Testis (tissue), 2 donors: ENCODE measurements around the gene RAD9A.

Source experiments
- CTCF ChIP-seq, 3 experiments: fragments of 450-650 bp in 2 of 3; fragments of 200-600 bp in 1 of 3; sonication (generic) in 1 of 3; IDR thresholded peaks; one replicate each; pipeline ENCODE4 v1.5.1; 2016 to 2019; ENCODE audit warnings: antibody characterized with exemption in 3 of 3, mild to moderate bottlenecking in 2 of 3, moderate library complexity in 1 of 3
- POLR2A ChIP-seq: fragments of 450-650 bp; IDR thresholded peaks from one replicate; pipeline ENCODE4 v1.6.1; 2017; ENCODE audit warnings: antibody characterized with exemption, mild to moderate bottlenecking, moderate library complexity

DNA sequence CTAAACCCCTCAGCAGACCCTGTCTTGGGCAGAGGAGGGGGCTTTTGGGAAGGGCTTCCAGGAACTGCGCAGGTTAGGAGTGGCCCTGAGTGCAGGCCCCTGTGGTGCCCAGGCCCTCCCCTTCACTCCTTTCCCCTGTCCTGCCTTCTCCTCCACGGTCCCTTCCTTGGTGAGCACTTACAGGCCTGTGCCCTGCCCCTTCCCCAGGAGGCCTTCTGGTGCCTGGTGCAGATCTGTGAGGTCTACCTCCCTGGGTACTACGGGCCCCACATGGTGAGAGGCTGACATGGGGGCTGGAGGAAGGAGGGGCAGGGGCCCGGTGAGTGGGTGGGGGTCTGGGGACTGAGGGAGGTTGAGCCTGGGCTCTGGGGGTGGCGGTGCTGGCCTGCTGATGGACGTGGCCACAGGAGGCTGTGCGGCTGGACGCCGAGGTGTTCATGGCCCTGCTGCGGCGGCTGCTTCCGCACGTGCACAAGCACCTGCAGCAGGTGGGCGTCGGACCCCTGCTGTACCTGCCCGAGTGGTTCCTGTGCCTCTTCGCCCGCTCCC lies 14.7 kb downstream of the RAD9A start:
- TF ChIP-seq POLR2A (no peak), CTCF (IDR thresholded peaks at IDR 0.05) (no peak)
